HepG2 (cell line): Measurements from ENCODE around the gene SLC35F4. TPM values are rescaled to one million over a fixed set of nuclear protein-coding genes. Genes with fewer than 3 reads are reported as not detected.

Experiments used
- ATAC-seq: fragments of 200-7000 bp; cut with Tn5 transposase; 3 replicates; pipeline ENCODE4 v1.9.1; 2020; ENCODE audit warnings: mild to moderate bottlenecking, moderate library complexity
- BruUV-seq: library from RNA; stranded (reverse); fragments of 400-500 nt; replicated peaks from 2 replicates; lab custom pipeline; 2021; lab: Mats Ljungman, UMichigan
- CTCF ChIA-PET: fragments of 300-600 bp; formaldehyde crosslinking; extraction: SDS; loops from one replicate; lab custom pipeline; 2021; ENCODE audit warnings: low total read pairs, inconsistent platforms, low intra/inter-chr PET ratio; lab: Yijun Ruan, JAX
- POLR2A ChIA-PET: fragments of 350-600 bp; sonication (Branson Sonifier 250); formaldehyde crosslinking; loops from one replicate; lab custom pipeline; 2020; ENCODE audit warnings: antibody characterized with exemption, inconsistent platforms; lab: Yijun Ruan, JAX
- DNase-seq: peaks from one replicate; pipeline ENCODE4 v3.0.0-alpha.2; 2015; ENCODE audit warnings: low spot score
- FAIRE-seq: peaks from 3 replicates; lab custom pipeline; 2011; peaks lifted over from hg19 to GRCh38; lab: Jason Lieb, UNC
- H2AFZ ChIP-seq: one replicate; pipeline ENCODE4 v1.6.1; 2011; ENCODE audit warnings: low read length, inconsistent platforms
- H3K27ac ChIP-seq: fragments of 300-600 bp; 3 replicates; pipeline ENCODE4 v1.8.0; 2011; ENCODE audit warnings: mixed run types, mild to moderate bottlenecking, mixed read lengths, low read length, inconsistent platforms; ENCODE audit not compliant: insufficient read depth; ENCODE audit errors: extremely low read length
- H3K27me3 ChIP-seq, 2 experiments: fragments of 200-600 bp in 1 of 2; 2 replicates in 1 of 2; 3 replicates in 1 of 2; pipeline versions ENCODE4 v1.6.0 to v1.8.0; 2011; ENCODE audit warnings: low read length in 2 of 2, mild to moderate bottlenecking in 2 of 2, moderate library complexity in 2 of 2, inconsistent platforms in 1 of 2; ENCODE audit not compliant: insufficient read depth in 2 of 2, control insufficient read depth in 1 of 2
- H3K36me3 ChIP-seq, 2 experiments: fragments of 200-600 bp in 1 of 2; replicated peaks in 1 of 2; 2 replicates in 1 of 2; 3 replicates in 1 of 2; pipeline versions ENCODE4 v1.5.1 to v1.8.0; 2011; ENCODE audit warnings: low read length in 2 of 2, inconsistent platforms in 1 of 2; ENCODE audit not compliant: insufficient read depth in 2 of 2, control insufficient read depth in 1 of 2
- H3K4me1 ChIP-seq: 2 replicates; pipeline ENCODE4 v1.5.1; 2012; ENCODE audit warnings: low read length, inconsistent platforms; ENCODE audit not compliant: insufficient read depth
- H3K4me2 ChIP-seq: 2 replicates; pipeline ENCODE4 v1.6.0; 2011; ENCODE audit warnings: low read depth, low read length, inconsistent platforms
- H3K4me3 ChIP-seq, 3 experiments: fragments of 200-600 bp in 1 of 3; sonication (generic), shearing (Covaris generic) in 1 of 3; replicated peaks in 1 of 3; 2 replicates each; pipeline ENCODE4 v1.5.1; 2011 to 2016; ENCODE audit warnings: low read length in 3 of 3, inconsistent platforms in 2 of 3, low read depth in 2 of 3, mild to moderate bottlenecking in 2 of 3, control low read depth in 1 of 3, mixed read lengths in 1 of 3; ENCODE audit not compliant: insufficient read depth in 1 of 3
- H3K79me2 ChIP-seq: one replicate; pipeline ENCODE4 v1.6.1; 2011; ENCODE audit warnings: low read length, inconsistent platforms; ENCODE audit not compliant: insufficient read depth
- H3K9ac ChIP-seq: 2 replicates; pipeline ENCODE4 v1.6.0; 2011; ENCODE audit warnings: mild to moderate bottlenecking, low read depth, low read length, inconsistent platforms; ENCODE audit not compliant: insufficient read depth
- H3K9me3 ChIP-seq: 2 replicates; pipeline ENCODE4 v1.5.1; 2012; ENCODE audit warnings: mild to moderate bottlenecking, low read length
- H4K20me1 ChIP-seq: 2 replicates; pipeline ENCODE4 v1.6.0; 2011; ENCODE audit warnings: inconsistent platforms, mild to moderate bottlenecking, low read length, moderate library complexity; ENCODE audit not compliant: insufficient read depth
- ATRX ChIP-seq: sonication (generic); formaldehyde crosslinking; IDR thresholded peaks from 2 replicates; pipeline ENCODE4 v1.4.0; 2020; ENCODE audit warnings: missing genetic modification reagents, borderline replicate concordance
- CEBPG ChIP-seq: IDR thresholded peaks from 2 replicates; pipeline ENCODE4 v1.6.1; 2016
- CENPT ChIP-seq: sonication (generic); formaldehyde crosslinking; IDR thresholded peaks from 2 replicates; pipeline ENCODE4 v1.8.0; 2022; ENCODE audit warnings: low read depth, mild to moderate bottlenecking, moderate library complexity, missing genetic modification reagents
- CREM ChIP-seq, 2 experiments: sonication (generic) in 1 of 2; formaldehyde crosslinking in 1 of 2; IDR thresholded peaks; 2 replicates each; pipeline versions ENCODE4 v1.4.0 to v1.6.1; 2016 to 2020; ENCODE audit warnings: antibody characterized with exemption in 1 of 2, mild to moderate bottlenecking in 1 of 2, missing genetic modification reagents in 1 of 2
- DNMT1 ChIP-seq: sonication (generic); formaldehyde crosslinking; IDR thresholded peaks from 2 replicates; pipeline ENCODE4 v1.5.1; 2020; ENCODE audit warnings: mild to moderate bottlenecking, missing genetic modification reagents
- FOXP1 ChIP-seq, 2 experiments: fragments of 450-650 bp in 1 of 2; IDR thresholded peaks; 2 replicates each; pipeline ENCODE4 v1.6.1; 2017 to 2018; ENCODE audit warnings: antibody characterized with exemption in 1 of 2
- RNF2 ChIP-seq: fragments of 450-650 bp; conservative IDR thresholded peaks from 2 replicates; pipeline ENCODE4 v1.6.1; 2016; ENCODE audit warnings: low read depth
- SMC3 ChIP-seq: IDR thresholded peaks from 2 replicates; pipeline ENCODE4 v1.6.1; 2011; ENCODE audit warnings: low read length, improper control_type of control experiment
- TBX2 ChIP-seq: sonication (generic); formaldehyde crosslinking; IDR thresholded peaks from 2 replicates; pipeline ENCODE4 v1.5.0; 2020; ENCODE audit warnings: missing genetic modification reagents, mild to moderate bottlenecking, borderline replicate concordance
- TCF12 ChIP-seq, 2 experiments: fragments of 450-650 bp in 1 of 2; sonication (generic) in 1 of 2; formaldehyde crosslinking in 1 of 2; IDR thresholded peaks; 2 replicates each; pipeline versions ENCODE4 v1.6.1 to v1.8.0; 2017 to 2022; ENCODE audit warnings: antibody characterized with exemption in 1 of 2, mild to moderate bottlenecking in 1 of 2, missing genetic modification reagents in 1 of 2, moderate library complexity in 1 of 2
- ZFP37 ChIP-seq: sonication (generic); formaldehyde crosslinking; IDR thresholded peaks from 2 replicates; pipeline ENCODE4 v1.4.0; 2020; ENCODE audit warnings: missing genetic modification reagents, borderline replicate concordance
- ZNF501 ChIP-seq: sonication (generic); formaldehyde crosslinking; IDR thresholded peaks from 2 replicates; pipeline ENCODE4 v1.5.1; 2020; ENCODE audit warnings: mild to moderate bottlenecking, moderate library complexity, missing genetic modification reagents
- WGBS: methylation state at CpG from one replicate; pipeline ENCODE4 v1.1.6; 2017; ENCODE audit warnings: low lambda C conversion rate; 5-methylcytosine and 5-hydroxymethylcytosine counted together
- in situ Hi-C: cut with HindIII; loops from 2 replicates; pipeline ENCODE4 v1.10.0; 2017; ENCODE audit warnings: low pct_unique_long_range_greater_than_20kb; ENCODE audit not compliant: extremely low pct_ligation_motif_present
- intact Hi-C: fragments of 100-400 bp; cut with micrococcal nuclease; formaldehyde crosslinking; loops from one replicate; pipeline ENCODE4 v1.10.0; 2022; ENCODE audit not compliant: unreplicated experiment
- polyA plus RNA-seq, 8 experiments: library from polyadenylated mRNA; depleted of rRNA in 3 of 8; stranded (reverse) in 7 of 8; unstranded in 1 of 8; fragments of >200 nt; fragmentation: Illumina TruSeq in 4 of 8; extraction: Trizol in 4 of 8; gene quantifications; 2 replicates each; pipeline versions ENCODE4 v1.2.1 to v1.2.3, GENCODE V29; 2011 to 2016; ENCODE audit warnings: low read depth in 4 of 8, missing spikeins in 1 of 8, mixed read lengths in 1 of 8; ENCODE audit not compliant: insufficient read depth in 1 of 8
- total RNA-seq, 5 experiments: library from RNA; depleted of rRNA; stranded (reverse); fragments of >200 nt; fragmentation: Illumina TruSeq; extraction: Trizol; gene quantifications; 2 replicates each; pipeline ENCODE4 v1.2.3, GENCODE V29; 2016; ENCODE audit warnings: low read depth in 1 of 5
- TF ChIP-seq, protein P1 (sequence below): sonication (generic); formaldehyde crosslinking; IDR thresholded peaks from 2 replicates; pipeline ENCODE4 v1.8.1; 2023; ENCODE audit warnings: mild to moderate bottlenecking, inconsistent platforms, moderate library complexity, missing genetic modification reagents, borderline replicate concordance
- TF ChIP-seq, protein P2 (sequence below): sonication (generic); formaldehyde crosslinking; IDR thresholded peaks from 2 replicates; pipeline ENCODE4 v1.4.0; 2020; ENCODE audit warnings: mild to moderate bottlenecking, missing genetic modification reagents

The SLC35F4 gene
- total and polyA plus RNA-seq, 2 of the 13 experiments (the other 11 are each of a cell fraction or from before 2014, with no cell fraction given): not detected

DNA sequence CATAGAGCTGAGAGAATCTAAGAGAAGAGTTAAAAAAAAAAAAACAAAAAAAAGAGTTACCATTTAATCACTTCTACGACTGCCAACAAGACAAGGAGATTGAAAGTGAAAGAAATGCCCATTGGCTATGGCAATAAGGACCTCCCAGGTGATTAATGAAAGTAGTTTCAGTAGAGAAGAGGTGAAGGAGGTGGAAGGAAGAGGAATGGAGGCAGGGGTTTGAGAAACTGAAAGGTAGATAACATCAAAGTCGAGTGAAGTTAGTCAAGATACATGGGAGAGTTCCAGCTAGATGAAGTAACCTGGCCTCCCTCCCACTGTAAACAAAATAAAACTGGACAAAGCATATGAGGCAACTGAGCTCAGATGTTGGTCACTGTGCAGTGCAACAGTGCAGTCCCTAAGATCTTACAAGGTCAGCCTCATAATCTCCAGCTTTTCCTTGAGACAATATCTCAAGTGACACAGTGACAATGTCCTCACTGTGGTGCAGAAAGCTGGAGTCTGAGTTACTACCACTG lies 254.3 kb downstream of the SLC35F4 start (continued):
- TF ChIP-seq TBX2 (CRISPR knock-in tag): no peak
- TF ChIP-seq CEBPG (CRISPR knock-in tag): no peak
- TF ChIP-seq SMC3: no peak
- no peak for TF ChIP-seq DNMT1

DNA sequence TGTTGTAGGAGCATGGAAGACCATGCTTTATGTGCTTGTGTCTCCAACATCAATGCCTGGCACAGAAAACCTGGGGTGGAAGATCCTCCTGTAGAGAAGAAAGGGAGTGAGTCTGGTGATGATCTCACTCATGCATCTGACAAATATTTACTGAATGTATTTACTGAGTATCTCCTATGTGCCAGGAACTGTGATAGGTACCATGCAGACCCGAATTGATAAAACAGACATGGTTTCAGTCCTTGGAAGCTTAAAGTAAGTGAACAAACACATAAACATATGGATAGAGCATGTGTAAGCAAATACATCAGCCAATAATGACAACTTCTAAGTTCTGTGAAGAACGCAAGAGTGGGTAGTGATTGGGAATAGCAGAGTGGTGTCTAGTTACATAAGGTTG lies 255.3 kb downstream of the SLC35F4 start:
- BruUV-seq: no TSS peak
- Histone ChIP-seq H2AFZ (no peak overlapping the region), H3K36me3 (no peaks in the 10 kb centered on the region), H3K4me3 (no peak overlapping the region), H3K79me2 (no peaks in the 10 kb centered on the region), H3K9me3 (no peaks in the 10 kb centered on the region), H3K4me1 (no peaks in the 10 kb centered on the region), H3K4me2 (no peak overlapping the region), H3K27me3 (no peaks in the 10 kb centered on the region; a peak in 1 of 5 replicates), H4K20me1 (no peaks in the 10 kb centered on the region), H3K27ac (no peak overlapping the region), H3K9ac (no peak overlapping the region)
- no peak for DNase-seq
- intact Hi-C loops (no loop called here), in situ Hi-C loops (no loop called here)
- ChIA-PET POLR2A (no interaction called here), CTCF (no interaction called here)
- whole genome bisulfite sequencing: 3% methylated on average over 2 of the region's 2 CpGs
- no peak for ATAC-seq
- no peak for TF ChIP-seq ZFP37 (CRISPR knock-in tag)
- no peak for TF ChIP-seq ATRX (CRISPR knock-in tag)
- no peak for TF ChIP-seq TCF12 (IDR thresholded peaks at IDR 0.05)
- no peak for TF ChIP-seq TCF12 (CRISPR knock-in tag; IDR thresholded peaks at IDR 0.05)
- no peak for TF ChIP-seq CENPT (CRISPR knock-in tag)
- TF ChIP-seq, protein P1, sequence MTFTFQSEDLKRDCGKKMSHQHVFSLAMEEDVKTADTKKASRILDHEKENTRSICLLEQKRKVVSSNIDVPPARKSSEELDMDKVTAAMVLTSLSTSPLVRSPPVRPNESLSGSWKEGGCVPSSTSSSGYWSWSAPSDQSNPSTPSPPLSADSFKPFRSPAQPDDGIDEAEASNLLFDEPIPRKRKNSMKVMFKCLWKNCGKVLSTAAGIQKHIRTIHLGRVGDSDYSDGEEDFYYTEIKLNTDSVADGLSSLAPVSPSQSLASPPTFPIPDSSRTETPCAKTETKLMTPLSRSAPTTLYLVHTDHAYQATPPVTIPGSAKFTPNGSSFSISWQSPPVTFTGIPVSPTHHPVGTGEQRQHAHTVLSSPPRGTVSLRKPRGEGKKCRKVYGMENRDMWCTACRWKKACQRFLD: no peak
- TF ChIP-seq, protein P2, sequence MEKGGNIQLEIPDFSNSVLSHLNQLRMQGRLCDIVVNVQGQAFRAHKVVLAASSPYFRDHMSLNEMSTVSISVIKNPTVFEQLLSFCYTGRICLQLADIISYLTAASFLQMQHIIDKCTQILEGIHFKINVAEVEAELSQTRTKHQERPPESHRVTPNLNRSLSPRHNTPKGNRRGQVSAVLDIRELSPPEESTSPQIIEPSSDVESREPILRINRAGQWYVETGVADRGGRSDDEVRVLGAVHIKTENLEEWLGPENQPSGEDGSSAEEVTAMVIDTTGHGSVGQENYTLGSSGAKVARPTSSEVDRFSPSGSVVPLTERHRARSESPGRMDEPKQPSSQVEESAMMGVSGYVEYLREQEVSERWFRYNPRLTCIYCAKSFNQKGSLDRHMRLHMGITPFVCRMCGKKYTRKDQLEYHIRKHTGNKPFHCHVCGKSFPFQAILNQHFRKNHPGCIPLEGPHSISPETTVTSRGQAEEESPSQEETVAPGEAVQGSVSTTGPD: no peak
- TF ChIP-seq FOXP1 (IDR thresholded peaks at IDR 0.05): no peak
- no peak for TF ChIP-seq FOXP1 (CRISPR knock-in tag; IDR thresholded peaks at IDR 0.05)
- no peak for TF ChIP-seq RNF2
- no peak for TF ChIP-seq ZNF501 (CRISPR knock-in tag)
- TF ChIP-seq CREM (IDR thresholded peaks at IDR 0.05): no peak
- TF ChIP-seq CREM (CRISPR knock-in tag; IDR thresholded peaks at IDR 0.05): no peak
- no peak for FAIRE-seq
